HepG2 (cell line): ENCODE data around the gene TOR4A. TPM values are rescaled to one million over a fixed set of nuclear protein-coding genes. Genes with fewer than 3 reads are reported as not detected.

Experiments
- AKNA ChIP-seq: sonication (generic); formaldehyde crosslinking; IDR thresholded peaks from 2 replicates; pipeline ENCODE4 v1.4.0; 2020; ENCODE audit warnings: missing genetic modification reagents, borderline replicate concordance
- FOSL2 ChIP-seq: sonication (generic); formaldehyde crosslinking; IDR thresholded peaks from 2 replicates; pipeline ENCODE4 v1.4.0; 2020; ENCODE audit warnings: missing genetic modification reagents
- FOXA1 ChIP-seq, 2 experiments: fragments of 450-650 bp in 1 of 2; sonication (generic) in 1 of 2; formaldehyde crosslinking in 1 of 2; IDR thresholded peaks; 2 replicates each; pipeline versions ENCODE4 v1.4.0 to v1.6.1; 2016 to 2020; ENCODE audit warnings: missing genetic modification reagents in 1 of 2
- FOXK1 ChIP-seq: sonication (generic); formaldehyde crosslinking; IDR thresholded peaks from 2 replicates; pipeline ENCODE4 v1.4.0; 2020; ENCODE audit warnings: low read depth, missing genetic modification reagents, borderline replicate concordance
- KDM3A ChIP-seq: IDR thresholded peaks from 2 replicates; pipeline ENCODE4 v1.6.1; 2018; ENCODE audit warnings: low read depth, missing compliant biosample characterization
- MAFG ChIP-seq: sonication (generic); formaldehyde crosslinking; IDR thresholded peaks from 2 replicates; pipeline ENCODE4 v1.5.1; 2020; ENCODE audit warnings: mild to moderate bottlenecking, missing genetic modification reagents
- NR2F1 ChIP-seq, 2 experiments: fragments of 450-650 bp in 1 of 2; formaldehyde crosslinking in 1 of 2; IDR thresholded peaks; 2 replicates each; pipeline versions ENCODE4 v1.5.0 to v1.6.1; 2016 to 2020; ENCODE audit warnings: mild to moderate bottlenecking in 1 of 2, missing compliant biosample characterization in 1 of 2, missing genetic modification reagents in 1 of 2, moderate library complexity in 1 of 2
- ZFAT ChIP-seq: sonication (generic); formaldehyde crosslinking; conservative IDR thresholded peaks from 2 replicates; pipeline ENCODE4 v1.8.1; 2023; ENCODE audit warnings: missing genetic modification reagents, inconsistent platforms
- ZFP62 ChIP-seq: sonication (generic); formaldehyde crosslinking; IDR thresholded peaks from 2 replicates; pipeline ENCODE4 v1.4.0; 2020; ENCODE audit warnings: missing genetic modification reagents
- ZNF17 ChIP-seq: sonication (generic); formaldehyde crosslinking; IDR thresholded peaks from 2 replicates; pipeline ENCODE4 v1.5.0; 2020; ENCODE audit warnings: mild to moderate bottlenecking, missing genetic modification reagents
- ZNF354B ChIP-seq: sonication (generic); formaldehyde crosslinking; IDR thresholded peaks from 2 replicates; pipeline ENCODE4 v1.8.0; 2022; ENCODE audit warnings: mild to moderate bottlenecking, missing genetic modification reagents
- ZNF549 ChIP-seq: sonication (generic); formaldehyde crosslinking; IDR thresholded peaks from 2 replicates; pipeline ENCODE4 v1.5.0; 2020; ENCODE audit warnings: missing genetic modification reagents
- ZNF766 ChIP-seq: sonication (generic); formaldehyde crosslinking; IDR thresholded peaks from 2 replicates; pipeline ENCODE4 v1.5.0; 2020; ENCODE audit warnings: missing genetic modification reagents, borderline replicate concordance
- ZZZ3 ChIP-seq: sonication (generic); formaldehyde crosslinking; IDR thresholded peaks from 2 replicates; pipeline ENCODE4 v1.4.0; 2020; ENCODE audit warnings: missing genetic modification reagents, mild to moderate bottlenecking, borderline replicate concordance
- polyA plus RNA-seq, 8 experiments: library from polyadenylated mRNA; depleted of rRNA in 3 of 8; stranded (reverse) in 7 of 8; unstranded in 1 of 8; fragments of >200 nt; fragmentation: Illumina TruSeq in 4 of 8; extraction: Trizol in 4 of 8; gene quantifications; 2 replicates each; pipeline versions ENCODE4 v1.2.1 to v1.2.3, GENCODE V29; 2011 to 2016; ENCODE audit warnings: low read depth in 4 of 8, missing spikeins in 1 of 8, mixed read lengths in 1 of 8; ENCODE audit not compliant: insufficient read depth in 1 of 8
- total RNA-seq, 5 experiments: library from RNA; depleted of rRNA; stranded (reverse); fragments of >200 nt; fragmentation: Illumina TruSeq; extraction: Trizol; gene quantifications; 2 replicates each; pipeline ENCODE4 v1.2.3, GENCODE V29; 2016; ENCODE audit warnings: low read depth in 1 of 5
- TF ChIP-seq, protein P1 (sequence below): sonication (generic); formaldehyde crosslinking; IDR thresholded peaks from 2 replicates; pipeline ENCODE4 v1.5.1; 2020; ENCODE audit warnings: mild to moderate bottlenecking, missing genetic modification reagents, moderate library complexity
- TF ChIP-seq, protein P2 (sequence below): IDR thresholded peaks from 2 replicates; pipeline ENCODE4 v1.6.1; 2012; ENCODE audit warnings: low read length, improper control_type of control experiment

Gene TOR4A
- total and polyA plus RNA-seq, 2 of the 13 experiments (the other 11 are each of a cell fraction or from before 2014, with no cell fraction given): 11.1 to 14.2 TPM

- TF ChIP-seq, protein P1, sequence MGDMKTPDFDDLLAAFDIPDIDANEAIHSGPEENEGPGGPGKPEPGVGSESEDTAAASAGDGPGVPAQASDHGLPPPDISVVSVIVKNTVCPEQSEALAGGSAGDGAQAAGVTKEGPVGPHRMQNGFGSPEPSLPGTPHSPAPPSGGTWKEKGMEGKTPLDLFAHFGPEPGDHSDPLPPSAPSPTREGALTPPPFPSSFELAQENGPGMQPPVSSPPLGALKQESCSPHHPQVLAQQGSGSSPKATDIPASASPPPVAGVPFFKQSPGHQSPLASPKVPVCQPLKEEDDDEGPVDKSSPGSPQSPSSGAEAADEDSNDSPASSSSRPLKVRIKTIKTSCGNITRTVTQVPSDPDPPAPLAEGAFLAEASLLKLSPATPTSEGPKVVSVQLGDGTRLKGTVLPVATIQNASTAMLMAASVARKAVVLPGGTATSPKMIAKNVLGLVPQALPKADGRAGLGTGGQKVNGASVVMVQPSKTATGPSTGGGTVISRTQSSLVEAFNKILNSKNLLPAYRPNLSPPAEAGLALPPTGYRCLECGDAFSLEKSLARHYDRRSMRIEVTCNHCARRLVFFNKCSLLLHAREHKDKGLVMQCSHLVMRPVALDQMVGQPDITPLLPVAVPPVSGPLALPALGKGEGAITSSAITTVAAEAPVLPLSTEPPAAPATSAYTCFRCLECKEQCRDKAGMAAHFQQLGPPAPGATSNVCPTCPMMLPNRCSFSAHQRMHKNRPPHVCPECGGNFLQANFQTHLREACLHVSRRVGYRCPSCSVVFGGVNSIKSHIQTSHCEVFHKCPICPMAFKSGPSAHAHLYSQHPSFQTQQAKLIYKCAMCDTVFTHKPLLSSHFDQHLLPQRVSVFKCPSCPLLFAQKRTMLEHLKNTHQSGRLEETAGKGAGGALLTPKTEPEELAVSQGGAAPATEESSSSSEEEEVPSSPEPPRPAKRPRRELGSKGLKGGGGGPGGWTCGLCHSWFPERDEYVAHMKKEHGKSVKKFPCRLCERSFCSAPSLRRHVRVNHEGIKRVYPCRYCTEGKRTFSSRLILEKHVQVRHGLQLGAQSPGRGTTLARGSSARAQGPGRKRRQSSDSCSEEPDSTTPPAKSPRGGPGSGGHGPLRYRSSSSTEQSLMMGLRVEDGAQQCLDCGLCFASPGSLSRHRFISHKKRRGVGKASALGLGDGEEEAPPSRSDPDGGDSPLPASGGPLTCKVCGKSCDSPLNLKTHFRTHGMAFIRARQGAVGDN: peak; percentile 89
- no peak; the same call in 1 of the 2 replicates for TF ChIP-seq ZNF766 (CRISPR knock-in tag)
- no peak for TF ChIP-seq MAFG (CRISPR knock-in tag)
- TF ChIP-seq ZNF17 (CRISPR knock-in tag): no peak
- peak; percentile 55; the same call in 1 of the 2 replicates for TF ChIP-seq KDM3A (CRISPR knock-in tag)
- TF ChIP-seq AKNA (CRISPR knock-in tag): 0 out of 2 replicates have a peak, but pooled peaks have one; percentile 33
- no peak for TF ChIP-seq ZNF354B (CRISPR knock-in tag)
- no peak for TF ChIP-seq ZNF549 (CRISPR knock-in tag)
- TF ChIP-seq ZZZ3 (CRISPR knock-in tag): no peak; the same call in 1 of the 2 replicates
- TF ChIP-seq ZFP62 (CRISPR knock-in tag): no peak
- no peak for TF ChIP-seq ZFAT (CRISPR knock-in tag)
- TF ChIP-seq FOSL2 (CRISPR knock-in tag): peak; percentile 87
- TF ChIP-seq NR2F1 (CRISPR knock-in tag; IDR thresholded peaks at IDR 0.05): 0 out of 4 replicates have a peak, but pooled peaks of 1 of the 2 experiments have one; percentile 34
- TF ChIP-seq, protein P2, sequence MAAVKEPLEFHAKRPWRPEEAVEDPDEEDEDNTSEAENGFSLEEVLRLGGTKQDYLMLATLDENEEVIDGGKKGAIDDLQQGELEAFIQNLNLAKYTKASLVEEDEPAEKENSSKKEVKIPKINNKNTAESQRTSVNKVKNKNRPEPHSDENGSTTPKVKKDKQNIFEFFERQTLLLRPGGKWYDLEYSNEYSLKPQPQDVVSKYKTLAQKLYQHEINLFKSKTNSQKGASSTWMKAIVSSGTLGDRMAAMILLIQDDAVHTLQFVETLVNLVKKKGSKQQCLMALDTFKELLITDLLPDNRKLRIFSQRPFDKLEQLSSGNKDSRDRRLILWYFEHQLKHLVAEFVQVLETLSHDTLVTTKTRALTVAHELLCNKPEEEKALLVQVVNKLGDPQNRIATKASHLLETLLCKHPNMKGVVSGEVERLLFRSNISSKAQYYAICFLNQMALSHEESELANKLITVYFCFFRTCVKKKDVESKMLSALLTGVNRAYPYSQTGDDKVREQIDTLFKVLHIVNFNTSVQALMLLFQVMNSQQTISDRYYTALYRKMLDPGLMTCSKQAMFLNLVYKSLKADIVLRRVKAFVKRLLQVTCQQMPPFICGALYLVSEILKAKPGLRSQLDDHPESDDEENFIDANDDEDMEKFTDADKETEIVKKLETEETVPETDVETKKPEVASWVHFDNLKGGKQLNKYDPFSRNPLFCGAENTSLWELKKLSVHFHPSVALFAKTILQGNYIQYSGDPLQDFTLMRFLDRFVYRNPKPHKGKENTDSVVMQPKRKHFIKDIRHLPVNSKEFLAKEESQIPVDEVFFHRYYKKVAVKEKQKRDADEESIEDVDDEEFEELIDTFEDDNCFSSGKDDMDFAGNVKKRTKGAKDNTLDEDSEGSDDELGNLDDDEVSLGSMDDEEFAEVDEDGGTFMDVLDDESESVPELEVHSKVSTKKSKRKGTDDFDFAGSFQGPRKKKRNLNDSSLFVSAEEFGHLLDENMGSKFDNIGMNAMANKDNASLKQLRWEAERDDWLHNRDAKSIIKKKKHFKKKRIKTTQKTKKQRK: no peak
- TF ChIP-seq FOXA1 (IDR thresholded peaks at IDR 0.05): no peak
- peak; percentile 70 for TF ChIP-seq FOXA1 (CRISPR knock-in tag; IDR thresholded peaks at IDR 0.05)
- TF ChIP-seq FOXK1: 0 out of 2 replicates have a peak, but pooled peaks have one; percentile 18
Measured at GRCh38 chr9:137277329-137278041, at the start of gene TOR4A (continued).
